Heart left ventricle (tissue), 16 donors: ENCODE data around the gene KSR2. TPM values are rescaled to one million over a fixed set of nuclear protein-coding genes. Genes with fewer than 3 reads are reported as not detected.
A peak's percentile ranks its signal among the peaks of the same experiment; 100 is the strongest.

Experiments
- ATAC-seq, 4 donors: fragments of 200-7000 bp; cut with Tn5 transposase; one replicate each; pipeline ENCODE4 v1.9.1; 2020 to 2022; ENCODE audit warnings: moderate library complexity in 4 of 4, mild to moderate bottlenecking in 3 of 4, moderate number of reproducible peaks in 1 of 4
- DNase-seq, 5 donors: peaks; one replicate each; pipeline ENCODE4 v3.0.0-alpha.2; 2020
- H3K27ac ChIP-seq, 12 donors: fragments of 200-600 bp; sonication (generic) in 4 of 12; one replicate each; pipeline versions ENCODE4 v1.5.0 to v1.8.0; 2016 to 2022; ENCODE audit warnings: mild to moderate bottlenecking in 2 of 12
- H3K27me3 ChIP-seq, 9 donors: fragments of 200-600 bp; sonication (generic) in 2 of 9; one replicate each; pipeline versions ENCODE4 v1.5.1 to v1.8.0; 2016 to 2022; ENCODE audit warnings: mild to moderate bottlenecking in 3 of 9
- H3K36me3 ChIP-seq, 9 donors: fragments of 200-600 bp; sonication (generic) in 2 of 9; one replicate each; pipeline versions ENCODE4 v1.5.0 to v1.8.0; 2018 to 2022; ENCODE audit warnings: mild to moderate bottlenecking in 2 of 9
- H3K4me1 ChIP-seq, 12 donors: fragments of 200-600 bp; sonication (generic) in 4 of 12; one replicate each; pipeline versions ENCODE4 v1.5.0 to v1.8.0; 2016 to 2022; ENCODE audit warnings: mild to moderate bottlenecking in 3 of 12
- H3K4me3 ChIP-seq, 12 donors: fragments of 200-600 bp; sonication (generic) in 4 of 12; one replicate each; pipeline versions ENCODE4 v1.5.0 to v1.8.0; 2017 to 2022; ENCODE audit warnings: mild to moderate bottlenecking in 9 of 12, moderate library complexity in 4 of 12
- H3K9me3 ChIP-seq, 12 donors: fragments of 200-600 bp; sonication (generic) in 4 of 12; one replicate each; pipeline versions ENCODE4 v1.5.0 to v1.8.0; 2016 to 2022; ENCODE audit warnings: mild to moderate bottlenecking in 1 of 12
- CTCF ChIP-seq, 12 donors: fragments of 200-600 bp; sonication (generic) in 4 of 12; IDR thresholded peaks; one replicate each; pipeline versions ENCODE4 v1.5.0 to v1.8.0; 2018 to 2022; ENCODE audit warnings: antibody characterized with exemption in 12 of 12, mild to moderate bottlenecking in 5 of 12
- POLR2A ChIP-seq, 2 donors: fragments of 450-650 bp; IDR thresholded peaks; one replicate each; pipeline ENCODE4 v1.6.1; 2017; ENCODE audit warnings: antibody characterized with exemption in 2 of 2, mild to moderate bottlenecking in 2 of 2, moderate library complexity in 2 of 2
- WGBS, 4 donors: extraction: QIAGEN DNeasy Blood & Tissue Kit in 2 of 4; methylation state at CpG; one replicate each; pipeline versions ENCODE4 v1.1.5 to v1.1.7; 2013 to 2018; 5-methylcytosine and 5-hydroxymethylcytosine counted together
- intact Hi-C, 10 donors: fragments of 100-400 bp; cut with DNase I; formaldehyde crosslinking; loops; one replicate each; pipeline versions ENCODE4 v1.11.1 to v1.14.2; 2022
- polyA plus RNA-seq, 2 donors: library from polyadenylated mRNA; stranded (reverse); fragments of 200-250 nt; gene quantifications; one replicate each; pipeline ENCODE4 v1.2.3, GENCODE V29; 2013
- total RNA-seq, 9 donors: library from RNA; depleted of rRNA in 2 of 9; stranded (reverse); fragments of >200 nt in 2 of 9; fragmentation: NEBNext Ultra II Directional in 3 of 9; extraction: Animal tissue kit (Norgen Biotek cat#: 25700) in 3 of 9; gene quantifications; one replicate each; pipeline versions ENCODE4 v1.1.0 to v1.2.4, GENCODE V29; 2016 to 2023
- donor health status: ischemic (EF 13 %, LVEDD 7.1; RV severe dilation, severe dysfunction).
- donor health status: healthy with polysubstance abuse.
- donor health status: DM: no; HTN: yes; CAD: no.
- donor health status: DM: no; HTN: no; CAD: no.
- donor health status: ischemic (EF 25% LVEDD 6.9; RV normal size, moderate dysfunction).
- donor health status: ischemic (EF 25% LVEDD 5.7; RV mildly dilated, moderate dysfunction).
- donor health status: healthy.
- donor health status: DM: yes; HTN: yes; CAD: no.
- donor health status: ischemic (EF 35%, LVEDD 5.7; RV mildly dilated, moderate dysfunction).
- donor health status: nonischemic (EF 11% LVEDD 7.7; RV severe dilation, severe dysfunction).
- donor health status: DM: yes; HTN: yes; CAD: no.
- donor health status: PGD.
- donor health status: ischemic (EF 29% LVEDD 5.4; RV normal size, mild dysfunction).
- donor health status: nonischemic (EF 23%, LVEDD 6.1; RV moderate dilation, normal function).

Gene KSR2
- total and polyA plus RNA-seq, 11 donors: under 0.01 to 0.02 (median 0.02) TPM; not detected in 8

- intact Hi-C loops: no loop called here
- Histone ChIP-seq H3K4me1 (peaks cover 0 to 12% (median 4%) of the 10 kb centered on the region in 12 donors), H3K9me3 (peaks cover 0 to 6% (median 0%) of the 10 kb centered on the region in 12 donors), H3K4me3 (no peak overlapping the region), H3K27me3 (no peaks in the 10 kb centered on the region), H3K36me3 (no peaks in the 10 kb centered on the region), H3K27ac (peak overlapping the region in 1 of 12 donors; percentile 22)
- TF ChIP-seq CTCF (IDR thresholded peaks at IDR 0.05): no peak
- TF ChIP-seq POLR2A (IDR thresholded peaks at IDR 0.05): no peak
- DNase-seq (no peak), ATAC-seq (no peak)
- 81 to 90% (median 86%) methylated on average over 4 of the region's 4 CpGs for WGBS, 4 donors
These were observed 466.6 kb downstream of the KSR2 start for GRCh38 chr12:117502233-117502632.

DNA sequence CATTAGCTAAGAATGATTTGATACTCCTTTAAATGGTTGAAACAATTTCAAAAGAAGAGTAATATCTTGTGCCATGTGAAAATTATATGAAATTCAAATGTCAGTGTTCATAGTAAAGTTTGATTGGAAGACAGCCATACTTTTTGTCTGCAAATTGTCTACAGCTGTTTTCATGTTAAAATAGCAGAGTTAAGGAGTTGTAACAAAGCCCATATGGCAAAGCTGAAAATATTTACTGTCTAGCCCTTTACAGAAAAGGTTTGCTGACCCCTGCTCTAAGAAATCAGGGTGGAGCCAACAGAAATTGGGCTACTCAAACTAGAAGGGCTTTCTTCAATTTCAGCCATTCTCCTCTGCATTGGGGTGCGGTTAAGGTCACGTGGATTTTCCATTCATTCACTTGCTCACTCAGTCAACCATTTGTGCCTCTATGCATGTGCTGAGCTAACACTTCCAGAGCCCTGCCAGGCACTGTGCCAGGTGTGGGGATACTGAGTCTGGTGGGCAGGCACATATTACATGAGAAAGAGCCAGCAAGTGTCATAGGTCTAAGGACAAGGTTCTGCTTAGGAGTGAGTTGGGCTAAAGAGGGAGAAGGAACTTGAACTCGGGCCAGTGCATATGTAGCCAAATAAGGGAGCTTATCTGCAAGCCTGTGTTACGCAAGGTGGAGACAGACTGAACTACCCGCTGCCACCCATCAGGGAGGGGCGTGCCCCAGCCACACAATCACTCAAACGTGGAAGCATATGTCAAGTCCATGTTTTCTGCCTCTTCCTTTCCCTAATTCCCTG is 467.5 kb downstream of the KSR2 start:
- Histone ChIP-seq H3K27ac (no peak overlapping the region), H3K9me3 (peaks cover 0 to 6% (median 0%) of the 10 kb centered on the region in 12 donors), H3K36me3 (no peaks in the 10 kb centered on the region), H3K4me1 (peaks cover 0 to 12% (median 4%) of the 10 kb centered on the region in 12 donors), H3K4me3 (no peak overlapping the region), H3K27me3 (no peaks in the 10 kb centered on the region)
- peak; percentile 93 to 97 (median 96) for ATAC-seq
- WGBS, 4 donors: 38 to 53% (median 43%) methylated on average over 7 of the region's 7 CpGs
- peak in 4 of 5 donors; percentile 38 to 78 (median 66) for DNase-seq
- TF ChIP-seq POLR2A (IDR thresholded peaks at IDR 0.05) (no peak), CTCF (IDR thresholded peaks at IDR 0.05) (no peak)
- intact Hi-C loops: no loop called here

DNA sequence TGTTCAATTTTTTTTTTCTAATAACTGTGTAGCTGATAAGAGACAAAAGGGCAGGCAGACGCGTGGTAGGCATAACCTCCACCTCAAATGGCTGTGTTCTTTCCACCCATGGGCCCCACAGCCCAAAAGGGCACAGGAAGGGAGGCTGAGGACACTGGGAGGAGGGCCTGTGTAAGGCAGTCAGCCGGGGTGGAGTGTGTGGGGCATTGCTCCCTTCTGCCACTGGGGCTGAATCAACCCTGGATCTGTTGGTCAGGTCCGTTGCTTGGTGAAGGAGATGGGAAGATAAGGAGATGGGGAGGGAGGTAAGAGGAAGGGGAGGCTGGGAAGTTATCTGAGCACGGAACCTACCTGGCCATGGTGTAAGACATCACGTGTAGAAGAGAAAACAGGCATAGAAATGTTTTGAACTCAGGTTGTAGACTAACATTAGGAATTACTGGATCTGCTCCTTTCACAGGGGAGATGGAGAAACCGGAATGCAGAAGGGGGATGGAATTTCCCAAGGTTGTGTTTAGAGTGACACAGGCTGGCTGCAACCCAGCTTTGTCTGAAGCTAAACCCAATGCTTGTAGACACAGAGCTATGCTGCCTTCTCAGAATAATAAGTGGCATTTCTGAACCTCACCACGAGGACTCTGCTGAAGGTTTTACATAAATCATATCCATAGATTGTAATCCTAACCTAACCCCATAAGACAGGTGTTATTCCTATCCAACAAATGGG is 468.9 kb downstream of the KSR2 start:
- peaks cover 0 to 6% (median 0%) of the 10 kb centered on the region in 12 donors for H3K9me3 ChIP-seq
- intact Hi-C loops: no loop called here
- no peaks in the 10 kb centered on the region for H3K27me3 ChIP-seq
- ATAC-seq: no peak
- no peak for DNase-seq
- H3K27ac ChIP-seq: no peak overlapping the region
- no peak overlapping the region for H3K4me3 ChIP-seq
- no peaks in the 10 kb centered on the region for H3K36me3 ChIP-seq
- peaks cover 0 to 12% (median 4%) of the 10 kb centered on the region in 12 donors for H3K4me1 ChIP-seq
- no peak for TF ChIP-seq CTCF (IDR thresholded peaks at IDR 0.05)
- no peak for TF ChIP-seq POLR2A (IDR thresholded peaks at IDR 0.05)
- 55 to 66% (median 62%) methylated on average over 8 of the region's 8 CpGs for WGBS, 4 donors

- intact Hi-C loops: no loop called here
- DNase-seq (no peak), ATAC-seq (no peak)
- Histone ChIP-seq H3K27me3 (no peaks in the 10 kb centered on the region), H3K4me1 (peaks cover 0 to 12% (median 4%) of the 10 kb centered on the region in 12 donors), H3K9me3 (peaks cover 0 to 6% (median 0%) of the 10 kb centered on the region in 12 donors), H3K36me3 (no peaks in the 10 kb centered on the region), H3K4me3 (no peak overlapping the region), H3K27ac (no peak overlapping the region)
- no peak for TF ChIP-seq CTCF (IDR thresholded peaks at IDR 0.05)
- TF ChIP-seq POLR2A (IDR thresholded peaks at IDR 0.05): no peak
- WGBS, 4 donors: 65 to 79% (median 73%) methylated on average over 3 of the region's 3 CpGs
These were observed 469.9 kb downstream of the KSR2 start for GRCh38 chr12:117498880-117499279.
